ENCODE measurements around the gene TP53BP1.

- TF ChIP-seq CTCF (IDR thresholded peaks at IDR 0.05; ENCODE audit: low read depth, low read length, poor library complexity, severe bottlenecking) = no peak
- no peak for TF ChIP-seq EZH2phosphoT487 (IDR thresholded peaks at IDR 0.05; ENCODE audit: borderline replicate concordance, low read length)
These were observed 6.7 kb upstream of the TP53BP1 start for GRCh38 chr15:43499635-43500034.
